Activated CD4-positive, alpha-beta T cell treated with anti-CD3 and anti-CD28 coated beads, Interleukin-2, amount 50 U/mL, for 16 hours (primary cell): Measurements from ENCODE around the gene STT3A.

Experiments used
- DNase-seq: peaks from one replicate; pipeline ENCODE4 v3.0.0-alpha.2; 2020

STT3A gene

GRCh38 chr11:125670172-125670571 lies 77.5 kb downstream of the STT3A start:
- DNase-seq = no peak

GRCh38 chr11:125671561-125671960 lies 78.9 kb downstream of the STT3A start:
- DNase-seq = no peak
